ENCODE measurements around the gene SPDYE6.
"Not testable (repeated sequence)": the region's sequence is repeated elsewhere in the genome, so short reads cannot be mapped to it uniquely, and the experiment has no call there.

DNA sequence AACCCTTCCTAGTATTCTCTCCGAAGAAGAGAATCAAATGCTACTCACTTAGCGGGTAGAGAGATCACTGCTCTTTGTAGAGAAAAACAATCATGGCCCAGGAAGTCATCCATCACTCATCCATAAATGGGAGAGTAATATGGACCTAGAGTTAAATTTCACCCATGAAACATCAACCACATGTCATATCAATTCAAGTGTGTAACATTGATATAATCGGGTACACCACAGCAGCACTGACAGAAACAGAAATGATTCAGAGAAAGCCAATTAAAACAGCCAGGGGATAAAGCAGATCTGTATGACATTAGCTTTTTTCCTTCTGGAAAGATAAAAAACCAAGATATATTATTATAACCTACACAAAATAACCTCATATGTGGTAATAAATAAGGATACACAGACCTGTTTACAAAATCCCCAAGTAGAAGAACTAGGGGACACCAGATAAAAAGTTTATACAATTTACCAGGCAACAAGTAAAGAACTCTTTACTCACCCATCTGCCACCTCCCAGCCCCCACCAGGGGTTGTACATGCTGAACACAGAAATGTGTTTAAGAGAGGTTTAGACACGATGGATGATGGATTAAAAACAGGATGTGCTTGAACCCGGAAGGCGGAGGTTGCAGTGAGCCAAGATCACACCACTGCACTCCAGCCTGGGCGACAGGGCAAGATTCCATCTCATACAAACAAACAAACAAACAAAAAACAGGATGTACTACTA lies 25.6 kb upstream of the SPDYE6 start:
- TF ChIP-seq, protein P1, sequence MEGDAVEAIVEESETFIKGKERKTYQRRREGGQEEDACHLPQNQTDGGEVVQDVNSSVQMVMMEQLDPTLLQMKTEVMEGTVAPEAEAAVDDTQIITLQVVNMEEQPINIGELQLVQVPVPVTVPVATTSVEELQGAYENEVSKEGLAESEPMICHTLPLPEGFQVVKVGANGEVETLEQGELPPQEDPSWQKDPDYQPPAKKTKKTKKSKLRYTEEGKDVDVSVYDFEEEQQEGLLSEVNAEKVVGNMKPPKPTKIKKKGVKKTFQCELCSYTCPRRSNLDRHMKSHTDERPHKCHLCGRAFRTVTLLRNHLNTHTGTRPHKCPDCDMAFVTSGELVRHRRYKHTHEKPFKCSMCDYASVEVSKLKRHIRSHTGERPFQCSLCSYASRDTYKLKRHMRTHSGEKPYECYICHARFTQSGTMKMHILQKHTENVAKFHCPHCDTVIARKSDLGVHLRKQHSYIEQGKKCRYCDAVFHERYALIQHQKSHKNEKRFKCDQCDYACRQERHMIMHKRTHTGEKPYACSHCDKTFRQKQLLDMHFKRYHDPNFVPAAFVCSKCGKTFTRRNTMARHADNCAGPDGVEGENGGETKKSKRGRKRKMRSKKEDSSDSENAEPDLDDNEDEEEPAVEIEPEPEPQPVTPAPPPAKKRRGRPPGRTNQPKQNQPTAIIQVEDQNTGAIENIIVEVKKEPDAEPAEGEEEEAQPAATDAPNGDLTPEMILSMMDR (IDR thresholded peaks at IDR 0.05): not testable (repeated sequence)
- not testable (repeated sequence) for TF ChIP-seq POLR2A (IDR thresholded peaks at IDR 0.05)
